GM12878 (cell line): ENCODE results near the gene MGLL. TPM values are rescaled to one million over a fixed set of nuclear protein-coding genes. Genes with fewer than 3 reads are reported as not detected.

Experiments used
- BMI1 ChIP-seq: fragments of 450-650 bp; IDR thresholded peaks from 2 replicates; pipeline ENCODE4 v1.6.1; 2016; ENCODE audit warnings: mild to moderate bottlenecking, moderate library complexity, borderline replicate concordance
- E2F4 ChIP-seq: IDR thresholded peaks from 2 replicates; pipeline ENCODE4 v1.6.1; 2012; ENCODE audit warnings: low read depth, low read length, improper control_type of control experiment
- HSF1 ChIP-seq: fragments of 150-350 bp; IDR thresholded peaks from 2 replicates; pipeline ENCODE4 v1.6.1; 2014; ENCODE audit warnings: mild to moderate bottlenecking, low read depth, low read length
- KAT2A ChIP-seq: conservative IDR thresholded peaks from 2 replicates; pipeline ENCODE4 v1.6.1; 2011; ENCODE audit warnings: low read depth, low read length; ENCODE audit not compliant: control insufficient read depth
- MEF2B ChIP-seq: fragments of 450-650 bp; IDR thresholded peaks from 2 replicates; pipeline ENCODE4 v1.6.1; 2018; ENCODE audit warnings: mild to moderate bottlenecking, moderate library complexity; ENCODE audit not compliant: partially characterized antibody, poor library complexity, severe bottlenecking
- NFYA ChIP-seq: IDR thresholded peaks from 2 replicates; pipeline ENCODE4 v1.6.1; 2011; ENCODE audit warnings: low read depth, mild to moderate bottlenecking, low read length, improper control_type of control experiment, borderline replicate concordance
- NR2C2 ChIP-seq: IDR thresholded peaks from 2 replicates; pipeline ENCODE4 v1.6.1; 2011; ENCODE audit warnings: borderline replicate concordance, low read depth; ENCODE audit not compliant: control insufficient read depth, insufficient read length
- NR2F1 ChIP-seq: fragments of 450-650 bp; conservative IDR thresholded peaks from 2 replicates; pipeline ENCODE4 v1.6.1; 2017; ENCODE audit warnings: mild to moderate bottlenecking
- RB1 ChIP-seq: fragments of 450-650 bp; formaldehyde crosslinking; IDR thresholded peaks from 2 replicates; pipeline ENCODE4 v1.6.1; 2017; ENCODE audit warnings: mild to moderate bottlenecking, borderline replicate concordance
- RUNX3 ChIP-seq: IDR thresholded peaks from 2 replicates; pipeline ENCODE4 v1.6.1; 2012; ENCODE audit warnings: low read length, inconsistent platforms
- SREBF2 ChIP-seq: IDR thresholded peaks from 2 replicates; pipeline ENCODE4 v1.6.1; 2012; ENCODE audit warnings: mild to moderate bottlenecking, low read length
- SRF ChIP-seq, 2 experiments: IDR thresholded peaks; 2 replicates each; pipeline ENCODE4 v1.6.1; 2011; ENCODE audit warnings: low read depth in 2 of 2, low read length in 2 of 2, mild to moderate bottlenecking in 1 of 2, moderate library complexity in 1 of 2
- STAT3 ChIP-seq: IDR thresholded peaks from 2 replicates; pipeline ENCODE4 v1.6.1; 2011; ENCODE audit warnings: low read depth, low read length, improper control_type of control experiment
- SUPT20H ChIP-seq: IDR thresholded peaks from 2 replicates; pipeline ENCODE4 v1.6.1; 2011; ENCODE audit warnings: low read depth, mild to moderate bottlenecking, low read length, moderate library complexity, borderline replicate concordance; ENCODE audit not compliant: control insufficient read depth
- TAF1 ChIP-seq: IDR thresholded peaks from 2 replicates; pipeline ENCODE4 v1.6.1; 2011; ENCODE audit warnings: mild to moderate bottlenecking, low read depth, low read length, borderline replicate concordance
- TCF12 ChIP-seq: IDR thresholded peaks from 2 replicates; pipeline ENCODE4 v1.6.1; 2011; ENCODE audit warnings: low read depth, mild to moderate bottlenecking, low read length
- YY1 ChIP-seq: IDR thresholded peaks from 2 replicates; pipeline ENCODE4 v1.6.1; 2011; ENCODE audit warnings: low read depth, mild to moderate bottlenecking, low read length
- polyA plus RNA-seq, 11 experiments: library from polyadenylated mRNA; depleted of rRNA in 4 of 11; unstranded in 6 of 11; stranded (reverse) in 5 of 11; fragments of >200 nt; fragmentation: Nextera tagmentation in 4 of 11; fragmentation: Illumina TruSeq in 1 of 11; extraction: Ambion mirVana in 4 of 11; extraction: Trizol in 1 of 11; gene quantifications; 1 replicate in 1 of 11; 2 replicates in 10 of 11; pipeline versions ENCODE4 v1.2.1 to v1.2.3, GENCODE V29; 2011 to 2016; ENCODE audit warnings: inconsistent platforms in 2 of 11, missing spikeins in 2 of 11, low read depth in 1 of 11
- total RNA-seq, 4 experiments: library from RNA; depleted of rRNA in 3 of 4; stranded (reverse); fragments of >200 nt in 3 of 4; fragmentation: Illumina TruSeq in 1 of 4; extraction: Trizol in 1 of 4; gene quantifications; 2 replicates each; pipeline versions ENCODE4 v1.2.1 to v1.2.3, GENCODE V29; 2013 to 2021
- TF ChIP-seq, protein P1 (sequence below): fragments of 150-350 bp; IDR thresholded peaks from 2 replicates; pipeline ENCODE4 v1.6.1; 2016; ENCODE audit warnings: low read depth, low read length
- TF ChIP-seq, protein P2 (sequence below): IDR thresholded peaks from 2 replicates; pipeline ENCODE4 v1.6.1; 2011; ENCODE audit warnings: mild to moderate bottlenecking, low read depth, low read length, moderate library complexity; ENCODE audit not compliant: insufficient replicate concordance
- TF ChIP-seq, protein P3 (sequence below): fragments of 450-650 bp; IDR thresholded peaks from 2 replicates; pipeline ENCODE4 v1.6.1; 2018; ENCODE audit warnings: borderline replicate concordance, mild to moderate bottlenecking; ENCODE audit not compliant: partially characterized antibody

MGLL gene
- total and polyA plus RNA-seq, 10 of the 15 experiments (the other 5 are each of a cell fraction or from before 2014, with no cell fraction given) = 44.9 to 177 (median 72.9) TPM

DNA sequence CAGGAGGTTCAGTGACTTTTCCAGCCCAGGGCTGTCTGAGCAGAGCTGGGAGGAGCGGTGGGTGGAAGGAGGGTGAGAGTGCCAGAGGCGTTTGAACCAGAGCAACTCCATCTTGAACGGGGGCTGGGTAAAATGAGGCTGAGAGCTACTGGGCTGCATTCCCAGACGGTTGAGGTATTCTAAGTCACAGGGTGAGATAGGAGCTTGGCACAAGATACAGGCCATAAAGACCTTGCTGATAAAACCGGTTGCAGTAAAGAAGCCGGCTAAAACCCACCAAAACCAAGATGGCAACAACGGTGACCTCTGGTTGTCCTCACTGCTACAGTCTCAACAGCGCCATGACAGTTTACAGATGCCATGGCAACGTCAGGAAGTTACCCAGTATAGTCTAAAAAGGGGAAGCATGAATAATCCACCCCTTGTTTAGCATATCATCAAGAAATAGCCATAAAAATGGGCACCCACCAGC is 89.4 kb downstream of the MGLL start (continued):
- TF ChIP-seq RB1 = no peak
- TF ChIP-seq HSF1 = no peak
- TF ChIP-seq RUNX3 = no peak
- 0 out of 2 replicates have a peak, but pooled peaks have one; percentile 32 for TF ChIP-seq NR2F1
- no peak for TF ChIP-seq KAT2A
- TF ChIP-seq, protein P1, sequence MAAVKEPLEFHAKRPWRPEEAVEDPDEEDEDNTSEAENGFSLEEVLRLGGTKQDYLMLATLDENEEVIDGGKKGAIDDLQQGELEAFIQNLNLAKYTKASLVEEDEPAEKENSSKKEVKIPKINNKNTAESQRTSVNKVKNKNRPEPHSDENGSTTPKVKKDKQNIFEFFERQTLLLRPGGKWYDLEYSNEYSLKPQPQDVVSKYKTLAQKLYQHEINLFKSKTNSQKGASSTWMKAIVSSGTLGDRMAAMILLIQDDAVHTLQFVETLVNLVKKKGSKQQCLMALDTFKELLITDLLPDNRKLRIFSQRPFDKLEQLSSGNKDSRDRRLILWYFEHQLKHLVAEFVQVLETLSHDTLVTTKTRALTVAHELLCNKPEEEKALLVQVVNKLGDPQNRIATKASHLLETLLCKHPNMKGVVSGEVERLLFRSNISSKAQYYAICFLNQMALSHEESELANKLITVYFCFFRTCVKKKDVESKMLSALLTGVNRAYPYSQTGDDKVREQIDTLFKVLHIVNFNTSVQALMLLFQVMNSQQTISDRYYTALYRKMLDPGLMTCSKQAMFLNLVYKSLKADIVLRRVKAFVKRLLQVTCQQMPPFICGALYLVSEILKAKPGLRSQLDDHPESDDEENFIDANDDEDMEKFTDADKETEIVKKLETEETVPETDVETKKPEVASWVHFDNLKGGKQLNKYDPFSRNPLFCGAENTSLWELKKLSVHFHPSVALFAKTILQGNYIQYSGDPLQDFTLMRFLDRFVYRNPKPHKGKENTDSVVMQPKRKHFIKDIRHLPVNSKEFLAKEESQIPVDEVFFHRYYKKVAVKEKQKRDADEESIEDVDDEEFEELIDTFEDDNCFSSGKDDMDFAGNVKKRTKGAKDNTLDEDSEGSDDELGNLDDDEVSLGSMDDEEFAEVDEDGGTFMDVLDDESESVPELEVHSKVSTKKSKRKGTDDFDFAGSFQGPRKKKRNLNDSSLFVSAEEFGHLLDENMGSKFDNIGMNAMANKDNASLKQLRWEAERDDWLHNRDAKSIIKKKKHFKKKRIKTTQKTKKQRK = no peak
- TF ChIP-seq MEF2B = peak; percentile 32
- TF ChIP-seq TAF1 = no peak
- no peak for TF ChIP-seq NR2C2
- peak; percentile 93 for TF ChIP-seq YY1
- no peak for TF ChIP-seq SUPT20H
- no peak for TF ChIP-seq TCF12
- TF ChIP-seq, protein P2, sequence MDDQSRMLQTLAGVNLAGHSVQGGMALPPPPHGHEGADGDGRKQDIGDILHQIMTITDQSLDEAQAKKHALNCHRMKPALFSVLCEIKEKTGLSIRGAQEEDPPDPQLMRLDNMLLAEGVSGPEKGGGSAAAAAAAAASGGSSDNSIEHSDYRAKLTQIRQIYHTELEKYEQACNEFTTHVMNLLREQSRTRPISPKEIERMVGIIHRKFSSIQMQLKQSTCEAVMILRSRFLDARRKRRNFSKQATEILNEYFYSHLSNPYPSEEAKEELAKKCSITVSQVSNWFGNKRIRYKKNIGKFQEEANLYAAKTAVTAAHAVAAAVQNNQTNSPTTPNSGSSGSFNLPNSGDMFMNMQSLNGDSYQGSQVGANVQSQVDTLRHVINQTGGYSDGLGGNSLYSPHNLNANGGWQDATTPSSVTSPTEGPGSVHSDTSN = no peak
- TF ChIP-seq SREBF2 = no peak
- TF ChIP-seq SRF (IDR thresholded peaks at IDR 0.05; ENCODE audit: low read depth in 2 of 2, low read length in 2 of 2) = peak in 1 of 2 experiments; percentile 38; a peak in 1 of 4 replicates
- TF ChIP-seq E2F4 = no peak
- TF ChIP-seq, protein P3, sequence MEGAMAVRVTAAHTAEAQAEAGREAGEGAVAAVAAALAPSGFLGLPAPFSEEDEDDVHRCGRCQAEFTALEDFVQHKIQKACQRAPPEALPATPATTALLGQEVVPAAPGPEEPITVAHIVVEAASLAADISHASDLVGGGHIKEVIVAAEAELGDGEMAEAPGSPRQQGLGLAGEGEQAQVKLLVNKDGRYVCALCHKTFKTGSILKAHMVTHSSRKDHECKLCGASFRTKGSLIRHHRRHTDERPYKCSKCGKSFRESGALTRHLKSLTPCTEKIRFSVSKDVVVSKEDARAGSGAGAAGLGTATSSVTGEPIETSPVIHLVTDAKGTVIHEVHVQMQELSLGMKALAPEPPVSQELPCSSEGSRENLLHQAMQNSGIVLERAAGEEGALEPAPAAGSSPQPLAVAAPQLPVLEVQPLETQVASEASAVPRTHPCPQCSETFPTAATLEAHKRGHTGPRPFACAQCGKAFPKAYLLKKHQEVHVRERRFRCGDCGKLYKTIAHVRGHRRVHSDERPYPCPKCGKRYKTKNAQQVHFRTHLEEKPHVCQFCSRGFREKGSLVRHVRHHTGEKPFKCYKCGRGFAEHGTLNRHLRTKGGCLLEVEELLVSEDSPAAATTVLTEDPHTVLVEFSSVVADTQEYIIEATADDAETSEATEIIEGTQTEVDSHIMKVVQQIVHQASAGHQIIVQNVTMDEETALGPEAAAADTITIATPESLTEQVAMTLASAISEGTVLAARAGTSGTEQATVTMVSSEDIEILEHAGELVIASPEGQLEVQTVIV = no peak
- TF ChIP-seq STAT3 = no peak
- TF ChIP-seq NFYA = no peak
- peak; percentile 91 for TF ChIP-seq BMI1
